ENCODE data around the gene SMIM29.
"Not testable (repeated sequence)": the region's sequence is repeated elsewhere in the genome, so short reads cannot be mapped to it uniquely, and the experiment has no call there.

SMIM29 gene

GRCh38 chr6:34275128-34275804 lies 26.5 kb upstream of the SMIM29 start:
- H3K27me3 Mint-ChIP-seq = no peaks in the 10 kb centered on the region
- peaks cover 32% of the 10 kb centered on the region for H3K36me3 Mint-ChIP-seq (ENCODE audit: low read depth)
- peak overlapping the region; percentile 12 for H3K27ac Mint-ChIP-seq
- intact Hi-C loops (cut with micrococcal nuclease) = no loop called here
- H3K4me3 Mint-ChIP-seq = no peak overlapping the region
- peaks cover 61% of the 10 kb centered on the region for H3K4me1 Mint-ChIP-seq (ENCODE audit: low read depth)
- no peaks in the 10 kb centered on the region for H3K9me3 Mint-ChIP-seq

GRCh38 chr6:34274129-34274528 lies 25.3 kb upstream of the SMIM29 start:
- Mint-ChIP-seq H3K9me3 (no peaks in the 10 kb centered on the region), H3K4me1 (ENCODE audit: low read depth) (peaks cover 49% of the 10 kb centered on the region), H3K36me3 (ENCODE audit: low read depth) (peaks cover 20% of the 10 kb centered on the region), H3K27ac (peak overlapping the region; percentile 90), H3K4me3 (no peak overlapping the region), H3K27me3 (no peaks in the 10 kb centered on the region)
- intact Hi-C loops (cut with micrococcal nuclease) = no loop called here

- H3K36me3 Mint-ChIP-seq (ENCODE audit: low read depth) = peaks cover 12% of the 10 kb centered on the region
These were observed 24.5 kb upstream of the SMIM29 start for GRCh38 chr6:34273242-34273805.

GRCh38 chr6:34272013-34272926 lies 23.5 kb upstream of the SMIM29 start:
- no peaks in the 10 kb centered on the region for H3K9me3 Mint-ChIP-seq
- no peaks in the 10 kb centered on the region for H3K27me3 Mint-ChIP-seq
- peak overlapping the region; percentile 90 for H3K27ac Mint-ChIP-seq
- intact Hi-C loops (cut with micrococcal nuclease) = no loop called here
- H3K4me3 Mint-ChIP-seq = peak overlapping the region; percentile 35
- peaks cover 9% of the 10 kb centered on the region for H3K36me3 Mint-ChIP-seq (ENCODE audit: low read depth)
- H3K4me1 Mint-ChIP-seq (ENCODE audit: low read depth) = peaks cover 37% of the 10 kb centered on the region

More at GRCh38 chr6:34273242-34273805, 24.5 kb upstream of the SMIM29 start:
- no peaks in the 10 kb centered on the region for H3K9me3 Mint-ChIP-seq
- H3K27me3 Mint-ChIP-seq = no peaks in the 10 kb centered on the region
- peak overlapping the region; percentile 27 for H3K4me3 Mint-ChIP-seq
- H3K4me1 Mint-ChIP-seq (ENCODE audit: low read depth) = peaks cover 42% of the 10 kb centered on the region
- peak overlapping the region; percentile 90 for H3K27ac Mint-ChIP-seq
- intact Hi-C loops (cut with micrococcal nuclease) = no loop called here

- H3K27ac Mint-ChIP-seq; H3K27me3 Mint-ChIP-seq; intact Hi-C loops (cut with micrococcal nuclease); H3K36me3 Mint-ChIP-seq (ENCODE audit: low read depth); H3K9me3 Mint-ChIP-seq; H3K4me3 Mint-ChIP-seq: not testable (repeated sequence)
- peaks cover 29% of the 10 kb centered on the region for H3K4me1 Mint-ChIP-seq (ENCODE audit: low read depth)
These were observed 21.0 kb upstream of the SMIM29 start for GRCh38 chr6:34269658-34270341.

GRCh38 chr6:34269132-34269531 lies 20.3 kb upstream of the SMIM29 start:
- intact Hi-C loops (cut with micrococcal nuclease); H3K9me3 Mint-ChIP-seq; H3K4me3 Mint-ChIP-seq; H3K27ac Mint-ChIP-seq; H3K36me3 Mint-ChIP-seq (ENCODE audit: low read depth); H3K27me3 Mint-ChIP-seq: not testable (repeated sequence)
- H3K4me1 Mint-ChIP-seq (ENCODE audit: low read depth) = peaks cover 22% of the 10 kb centered on the region

- Mint-ChIP-seq H3K36me3 (ENCODE audit: low read depth) (peaks cover 10% of the 10 kb centered on the region), H3K27ac (no peak overlapping the region), H3K27me3 (no peaks in the 10 kb centered on the region), H3K9me3 (peaks cover 12% of the 10 kb centered on the region), H3K4me1 (ENCODE audit: low read depth) (peaks cover 8% of the 10 kb centered on the region), H3K4me3 (no peak overlapping the region)
- intact Hi-C loops (cut with micrococcal nuclease) = no loop called here
These were observed 18.9 kb upstream of the SMIM29 start for GRCh38 chr6:34267746-34268145.

GRCh38 chr6:34263484-34263883 lies 14.7 kb upstream of the SMIM29 start:
- H3K27ac Mint-ChIP-seq; intact Hi-C loops (cut with micrococcal nuclease); H3K4me3 Mint-ChIP-seq; H3K4me1 Mint-ChIP-seq (ENCODE audit: low read depth); H3K27me3 Mint-ChIP-seq: not testable (repeated sequence)
- Mint-ChIP-seq H3K9me3 (peaks cover 38% of the 10 kb centered on the region), H3K36me3 (ENCODE audit: low read depth) (peaks cover 14% of the 10 kb centered on the region)

GRCh38 chr6:34260576-34261267 lies 11.9 kb upstream of the SMIM29 start:
- Mint-ChIP-seq H3K27ac (no peak overlapping the region), H3K27me3 (no peaks in the 10 kb centered on the region), H3K36me3 (ENCODE audit: low read depth) (peaks cover 14% of the 10 kb centered on the region), H3K4me1 (ENCODE audit: low read depth) (no peaks in the 10 kb centered on the region), H3K9me3 (peaks cover 38% of the 10 kb centered on the region), H3K4me3 (no peak overlapping the region)
- intact Hi-C loops (cut with micrococcal nuclease) = no loop called here

- no peaks in the 10 kb centered on the region for H3K4me1 Mint-ChIP-seq (ENCODE audit: low read depth)
- no peak overlapping the region for H3K27ac Mint-ChIP-seq
- peaks cover 38% of the 10 kb centered on the region for H3K9me3 Mint-ChIP-seq
These were observed 10.8 kb upstream of the SMIM29 start for GRCh38 chr6:34259529-34260069.

GRCh38 chr6:34252395-34252794 lies 3.6 kb upstream of the SMIM29 start:
- Mint-ChIP-seq H3K27ac (peak overlapping the region; percentile 39), H3K36me3 (ENCODE audit: low read depth) (peaks cover 12% of the 10 kb centered on the region), H3K4me1 (ENCODE audit: low read depth) (peaks cover 44% of the 10 kb centered on the region)
- H3K4me3 Mint-ChIP-seq, H3K9me3 Mint-ChIP-seq, H3K27me3 Mint-ChIP-seq: not testable (repeated sequence)
- intact Hi-C loops (cut with micrococcal nuclease) = loop anchor here (10.0 kb wide), 1 partner anchor 62 kb away; no protein-coding TSS in a partner anchor

More at GRCh38 chr6:34259529-34260069, 10.8 kb upstream of the SMIM29 start:
- intact Hi-C loops (cut with micrococcal nuclease) = loop anchor here (10.0 kb wide), 1 partner anchor 55 kb away; no protein-coding TSS in a partner anchor
- peaks cover 14% of the 10 kb centered on the region for H3K36me3 Mint-ChIP-seq (ENCODE audit: low read depth)
- no peaks in the 10 kb centered on the region for H3K27me3 Mint-ChIP-seq
- H3K4me3 Mint-ChIP-seq = no peak overlapping the region

- Mint-ChIP-seq H3K27me3 (no peaks in the 10 kb centered on the region), H3K9me3 (no peaks in the 10 kb centered on the region), H3K36me3 (ENCODE audit: low read depth) (peaks cover 39% of the 10 kb centered on the region), H3K4me1 (ENCODE audit: low read depth) (peaks cover 69% of the 10 kb centered on the region), H3K27ac (peak overlapping the region; percentile 89), H3K4me3 (peak overlapping the region; percentile 82)
- intact Hi-C loops (cut with micrococcal nuclease) = loop anchor here (1.0 to 10.0 kb wide), 5 partner anchors 53 to 166 kb away; partner anchors contain the start of gene NUDT3
These were observed 859 bp upstream of the SMIM29 start for GRCh38 chr6:34249469-34250261.

Measured in dendritic cell treated with granulocyte-macrophage colony-stimulating factor and Interleukin-4, amounts not matched to agents 40 ng/mL and 50 ng/mL, for 4 days (primary cell).